SK-N-SH (cell line): Measurements from ENCODE around the gene HOXA6. TPM values are rescaled to one million over a fixed set of nuclear protein-coding genes. Genes with fewer than 3 reads are reported as not detected.

ENCODE experiments used
- CTCF ChIA-PET: fragments of 300-600, 350-600 bp; formaldehyde crosslinking; extraction: SDS; loops from one replicate; lab custom pipeline; 2021; lab: Yijun Ruan, JAX
- POLR2A ChIA-PET: fragments of 350-600 bp; sonication (Branson Sonifier 250); formaldehyde crosslinking; extraction: SDS; loops from one replicate; lab custom pipeline; 2020; ENCODE audit warnings: antibody characterized with exemption, inconsistent platforms; lab: Yijun Ruan, JAX
- DNase-seq: peaks from one replicate; pipeline ENCODE4 v3.0.0; 2012
- H2AFZ ChIP-seq: fragments of 200-600 bp; sonication (generic); 2 replicates; pipeline ENCODE4 v1.8.1; 2016; ENCODE audit warnings: antibody characterized with exemption, mild to moderate bottlenecking, low read depth
- H3F3A ChIP-seq: fragments of 200-600 bp; sonication (generic); replicated peaks from 2 replicates; pipeline ENCODE3; 2016; ENCODE audit warnings: antibody characterized with exemption, mild to moderate bottlenecking; ENCODE audit not compliant: insufficient read depth
- H3K27ac ChIP-seq, 2 experiments: fragments of 200-500 bp in 1 of 2; fragments of 200-600 bp in 1 of 2; sonication (Bioruptor generic) in 1 of 2; sonication (generic), shearing (Covaris generic) in 1 of 2; 2 replicates each; pipeline versions ENCODE4 v1.5.1 to v1.6.1; 2014 to 2016; ENCODE audit warnings: low read depth in 2 of 2, inconsistent platforms in 1 of 2, low read length in 1 of 2, mild to moderate bottlenecking in 1 of 2, mixed read lengths in 1 of 2
- H3K27me3 ChIP-seq: fragments of 200-600 bp; sonication (generic), shearing (Covaris generic); 2 replicates; pipeline ENCODE4 v1.6.1; 2016; ENCODE audit warnings: mixed run types; ENCODE audit not compliant: insufficient read depth
- H3K36me3 ChIP-seq, 2 experiments: fragments of 200-500 bp in 1 of 2; fragments of 200-600 bp in 1 of 2; sonication (Bioruptor generic) in 1 of 2; sonication (generic) in 1 of 2; replicated peaks in 1 of 2; 2 replicates each; pipeline versions ENCODE3 to v1.5.1; 2014 to 2016; ENCODE audit warnings: low read length in 1 of 2, mild to moderate bottlenecking in 1 of 2; ENCODE audit not compliant: insufficient read depth in 2 of 2, control insufficient read depth in 1 of 2
- H3K4me1 ChIP-seq, 2 experiments: fragments of 200-500 bp in 1 of 2; fragments of 200-600 bp in 1 of 2; sonication (Bioruptor generic) in 1 of 2; sonication (generic), shearing (Covaris generic) in 1 of 2; 2 replicates each; pipeline versions ENCODE4 v1.5.1 to v1.6.1; 2014 to 2016; ENCODE audit warnings: low read depth in 1 of 2, low read length in 1 of 2, mixed run types in 1 of 2; ENCODE audit not compliant: insufficient read depth in 2 of 2, control insufficient read depth in 1 of 2
- H3K4me2 ChIP-seq: fragments of 200-600 bp; sonication (generic), shearing (Covaris generic); 2 replicates; pipeline ENCODE4 v1.6.1; 2017; ENCODE audit warnings: mixed run types
- H3K4me3 ChIP-seq, 2 experiments: fragments of 200-500 bp in 1 of 2; fragments of 200-600 bp in 1 of 2; sonication (Bioruptor generic) in 1 of 2; sonication (generic), shearing (Covaris generic) in 1 of 2; 2 replicates each; pipeline versions ENCODE4 v1.5.1 to v1.8.1; 2014 to 2016; ENCODE audit warnings: low read depth in 2 of 2, inconsistent platforms in 1 of 2, low read length in 1 of 2, mild to moderate bottlenecking in 1 of 2, mixed read lengths in 1 of 2, moderate library complexity in 1 of 2
- H3K79me2 ChIP-seq: fragments of 200-600 bp; sonication (generic); 2 replicates; pipeline ENCODE4 v1.8.1; 2017; ENCODE audit warnings: mild to moderate bottlenecking; ENCODE audit not compliant: insufficient read depth
- H3K9ac ChIP-seq: fragments of 200-600 bp; sonication (generic); 2 replicates; pipeline ENCODE4 v1.6.1; 2017; ENCODE audit warnings: mixed run types
- H3K9me2 ChIP-seq: fragments of 200-600 bp; sonication (generic); 2 replicates; pipeline ENCODE4 v1.6.1; 2017; ENCODE audit warnings: mixed run types
- H3K9me3 ChIP-seq: fragments of 200-600 bp; sonication (generic); 2 replicates; pipeline ENCODE4 v1.6.1; 2017; ENCODE audit warnings: mixed run types, mild to moderate bottlenecking, moderate library complexity
- H4K20me1 ChIP-seq: fragments of 200-600 bp; sonication (generic); 2 replicates; pipeline ENCODE4 v1.6.1; 2017; ENCODE audit warnings: mild to moderate bottlenecking, mixed run types; ENCODE audit not compliant: insufficient read depth
- ELF1 ChIP-seq: IDR thresholded peaks from 2 replicates; pipeline ENCODE4 v1.4.0; 2012
- EP300 ChIP-seq, 2 experiments: IDR thresholded peaks; 2 replicates each; pipeline versions ENCODE4 v1.4.0 to v1.6.1; 2012; ENCODE audit warnings: borderline replicate concordance in 1 of 2, low read depth in 1 of 2, low read length in 1 of 2
- FOSL2 ChIP-seq: IDR thresholded peaks from 2 replicates; pipeline ENCODE4 v1.4.0; 2012; ENCODE audit warnings: low read depth, mild to moderate bottlenecking, moderate library complexity, borderline replicate concordance
- FOXJ3 ChIP-seq: sonication (generic); formaldehyde crosslinking; IDR thresholded peaks from 2 replicates; pipeline ENCODE4 v1.5.1; 2020; ENCODE audit warnings: mild to moderate bottlenecking, missing genetic modification reagents
- POLR2AphosphoS5 ChIP-seq: IDR thresholded peaks from 2 replicates; pipeline ENCODE4 v1.6.1; 2012; ENCODE audit warnings: low read depth, low read length
- USF1 ChIP-seq: IDR thresholded peaks from 2 replicates; pipeline ENCODE4 v1.4.0; 2012; ENCODE audit warnings: low read depth, borderline replicate concordance
- USF2 ChIP-seq: fragments of 150-350 bp; IDR thresholded peaks from 2 replicates; pipeline ENCODE4 v1.6.1; 2017; ENCODE audit warnings: antibody characterized with exemption, low read length, low read depth, borderline replicate concordance
- ZBTB33 ChIP-seq: IDR thresholded peaks from 2 replicates; pipeline ENCODE4 v1.4.0; 2012; ENCODE audit warnings: low read depth, borderline replicate concordance
- WGBS: methylation state at CpG from one replicate; pipeline ENCODE4 v1.1.6; 2017; ENCODE audit warnings: low lambda C conversion rate; 5-methylcytosine and 5-hydroxymethylcytosine counted together
- polyA plus RNA-seq, 3 experiments: library from polyadenylated mRNA; depleted of rRNA; stranded (reverse); fragments of >200 nt; gene quantifications; 2 replicates each; pipeline ENCODE4 v1.2.3, GENCODE V29; 2012

The HOXA6 gene
- polyA plus RNA-seq, 1 of the 3 experiments (the other 2 are of a cell fraction), result not detected

GRCh38 chr7:27130540-27131389 is 16.8 kb downstream of the HOXA6 start, which contains the start of gene HOXA4:
Gene HOXA4 (minus strand): TSS chr7:27130757. CDS start chr7:27130733, 24 bp downstream.
- H3K4me1 ChIP-seq, result peaks cover 0 to 4% of the 10 kb centered on the region in 2 experiments; a peak in 1 of 4 replicates
- peaks cover 88% of the 10 kb centered on the region for H3K27me3 ChIP-seq
- no peak within 1 kb of the TSS; the same call in 1 of the 2 replicates for H2AFZ ChIP-seq
- no peak within 1 kb of the TSS for H3K4me2 ChIP-seq
- H3F3A ChIP-seq, result no peaks in the 10 kb centered on the region
- peak; percentile 82 for DNase-seq
- no peaks in the 10 kb centered on the region for H3K9me3 ChIP-seq
- no peak within 1 kb of the TSS for H3K9ac ChIP-seq
- H3K9me2 ChIP-seq, result no peaks in the 10 kb centered on the region
- H3K79me2 ChIP-seq, result no peaks in the 10 kb centered on the region
- H4K20me1 ChIP-seq, result no peaks in the 10 kb centered on the region
- 22% methylated on average over 62 of the region's 67 CpGs for WGBS
- peak within 1 kb of the TSS; percentile 6 to 37; a peak in 2 of 4 replicates for H3K4me3 ChIP-seq
- TF ChIP-seq USF1 (peak; percentile 91), FOXJ3 (CRISPR knock-in tag) (no peak), FOSL2 (no peak), ZBTB33 (no peak), POLR2AphosphoS5 (no peak), EP300 (IDR thresholded peaks at IDR 0.05; ENCODE audit: borderline replicate concordance in 1 of 2, low read depth in 1 of 2, low read length in 1 of 2) (no peak), ELF1 (peak; percentile 42; the same call in 1 of the 2 replicates), USF2 (0 out of 2 replicates have a peak, but pooled peaks have one; percentile 14)
- TF ChIP-seq, all 33 proteins: peak for 3
- Histone ChIP-seq H3K36me3 (no peaks in the 10 kb centered on the region), H3K27ac (no peak within 1 kb of the TSS)
- POLR2A ChIA-PET, result interaction anchor here (0.6 kb wide), 1 partner anchor 14 kb away, joined by 3 read pairs; no protein-coding TSS in a partner anchor
- CTCF ChIA-PET, result interaction anchor here (0.7 to 5.8 kb wide), 9 partner anchors 10 to 276 kb away, joined by 3 to 36 read pairs (median 4); partner anchors contain the start of gene HOXA5
